HUES48 (cell line): ENCODE data around the gene UPF1.

Experiments used
- H3K27ac ChIP-seq: one replicate; pipeline ENCODE4 v1.7.0; 2013; ENCODE audit warnings: low read depth, low read length, inconsistent platforms
- H3K27me3 ChIP-seq: 2 replicates; pipeline ENCODE4 v1.6.1; 2013; ENCODE audit warnings: mild to moderate bottlenecking, low read length; ENCODE audit not compliant: control insufficient read depth, insufficient read depth
- H3K36me3 ChIP-seq: 2 replicates; pipeline ENCODE4 v1.6.1; 2013; ENCODE audit warnings: low read length; ENCODE audit not compliant: control insufficient read depth, insufficient read depth
- H3K4me1 ChIP-seq: 2 replicates; pipeline ENCODE4 v1.6.1; 2013; ENCODE audit warnings: mild to moderate bottlenecking, low read length; ENCODE audit not compliant: control insufficient read depth, insufficient read depth
- H3K4me3 ChIP-seq: 2 replicates; pipeline ENCODE4 v1.5.1; 2013; ENCODE audit warnings: mild to moderate bottlenecking, low read depth, low read length
- H3K9ac ChIP-seq: 2 replicates; pipeline ENCODE4 v1.6.1; 2013; ENCODE audit warnings: mild to moderate bottlenecking, low read depth, low read length, moderate library complexity
- H3K9me3 ChIP-seq: 2 replicates; pipeline ENCODE4 v1.6.1; 2013; ENCODE audit warnings: low read length; ENCODE audit not compliant: control insufficient read depth, insufficient read depth

Gene UPF1

GRCh38 chr19:18790566-18791314 lies 41.0 kb upstream of the UPF1 start, which contains the start of gene COMP:
TSS of gene COMP (minus strand) at chr19:18791305. CDS start at chr19:18791269, 36 bp downstream.
- H3K4me3 ChIP-seq, result peak within 1 kb of the TSS; percentile 39

GRCh38 chr19:18791315-18791678 lies 40.5 kb upstream of the UPF1 start:
- peaks cover 97% of the 10 kb centered on the region for H3K27me3 ChIP-seq
- H3K9ac ChIP-seq, result no peak overlapping the region
- H3K4me3 ChIP-seq, result no peak overlapping the region; the same call in 1 of the 2 replicates
- no peaks in the 10 kb centered on the region; the same call in 1 of the 2 replicates for H3K4me1 ChIP-seq
- no peaks in the 10 kb centered on the region for H3K9me3 ChIP-seq
- no peaks in the 10 kb centered on the region for H3K36me3 ChIP-seq
- H3K27ac ChIP-seq, result no peak overlapping the region

More at GRCh38 chr19:18790566-18791314, 41.0 kb upstream of the UPF1 start, which contains the start of gene COMP:
- no peaks in the 10 kb centered on the region for H3K36me3 ChIP-seq
- no peak within 1 kb of the TSS for H3K27ac ChIP-seq
- H3K4me1 ChIP-seq, result no peaks in the 10 kb centered on the region; the same call in 1 of the 2 replicates
- peaks cover 98% of the 10 kb centered on the region for H3K27me3 ChIP-seq
- no peak within 1 kb of the TSS for H3K9ac ChIP-seq
- no peaks in the 10 kb centered on the region for H3K9me3 ChIP-seq

GRCh38 chr19:18792661-18793060 lies 39.1 kb upstream of the UPF1 start:
- no peak overlapping the region for H3K27ac ChIP-seq
- no peak overlapping the region for H3K4me3 ChIP-seq
- no peaks in the 10 kb centered on the region for H3K4me1 ChIP-seq
- H3K9ac ChIP-seq, result no peak overlapping the region
- peaks cover 96% of the 10 kb centered on the region for H3K27me3 ChIP-seq
- H3K36me3 ChIP-seq, result no peaks in the 10 kb centered on the region
- H3K9me3 ChIP-seq, result no peaks in the 10 kb centered on the region

GRCh38 chr19:18793144-18794028 lies 38.4 kb upstream of the UPF1 start:
- no peak overlapping the region for H3K4me3 ChIP-seq
- no peak overlapping the region for H3K9ac ChIP-seq
- no peak overlapping the region for H3K27ac ChIP-seq
- no peaks in the 10 kb centered on the region for H3K9me3 ChIP-seq
- peaks cover 96% of the 10 kb centered on the region for H3K27me3 ChIP-seq
- no peaks in the 10 kb centered on the region for H3K36me3 ChIP-seq
- H3K4me1 ChIP-seq, result no peaks in the 10 kb centered on the region

- Histone ChIP-seq H3K36me3 (no peaks in the 10 kb centered on the region), H3K9me3 (no peaks in the 10 kb centered on the region), H3K9ac (no peak overlapping the region), H3K4me3 (no peak overlapping the region), H3K4me1 (no peaks in the 10 kb centered on the region), H3K27me3 (peaks cover 96% of the 10 kb centered on the region), H3K27ac (no peak overlapping the region)
Measured at GRCh38 chr19:18794029-18794313, 37.8 kb upstream of the UPF1 start.

- Histone ChIP-seq H3K36me3 (no peaks in the 10 kb centered on the region), H3K9me3 (no peaks in the 10 kb centered on the region), H3K4me1 (no peaks in the 10 kb centered on the region)
Measured at GRCh38 chr19:18794692-18795091, 37.1 kb upstream of the UPF1 start.

GRCh38 chr19:18795540-18795939 lies 36.2 kb upstream of the UPF1 start:
- H3K9ac ChIP-seq, result no peak overlapping the region
- no peak overlapping the region for H3K4me3 ChIP-seq
- no peaks in the 10 kb centered on the region for H3K9me3 ChIP-seq
- peaks cover 95% of the 10 kb centered on the region for H3K27me3 ChIP-seq
- no peaks in the 10 kb centered on the region for H3K4me1 ChIP-seq
- no peak overlapping the region for H3K27ac ChIP-seq
- H3K36me3 ChIP-seq, result no peaks in the 10 kb centered on the region

More at GRCh38 chr19:18794692-18795091, 37.1 kb upstream of the UPF1 start:
- no peak overlapping the region for H3K27ac ChIP-seq
- H3K4me3 ChIP-seq, result no peak overlapping the region
- H3K27me3 ChIP-seq, result peaks cover 95% of the 10 kb centered on the region
- H3K9ac ChIP-seq, result no peak overlapping the region

- Histone ChIP-seq H3K27me3 (peaks cover 95% of the 10 kb centered on the region), H3K36me3 (no peaks in the 10 kb centered on the region), H3K9ac (no peak overlapping the region), H3K4me1 (no peaks in the 10 kb centered on the region), H3K9me3 (no peaks in the 10 kb centered on the region), H3K27ac (no peak overlapping the region), H3K4me3 (no peak overlapping the region)
Measured at GRCh38 chr19:18796239-18796638, 35.5 kb upstream of the UPF1 start.

- H3K9ac ChIP-seq, result no peak overlapping the region
- H3K36me3 ChIP-seq, result no peaks in the 10 kb centered on the region
- H3K4me3 ChIP-seq, result no peak overlapping the region
- H3K9me3 ChIP-seq, result no peaks in the 10 kb centered on the region
- H3K4me1 ChIP-seq, result no peaks in the 10 kb centered on the region
- H3K27ac ChIP-seq, result no peak overlapping the region
- H3K27me3 ChIP-seq, result peaks cover 72% of the 10 kb centered on the region
Measured at GRCh38 chr19:18798384-18799352, 33.1 kb upstream of the UPF1 start.

GRCh38 chr19:18799389-18799970 lies 32.3 kb upstream of the UPF1 start:
- Histone ChIP-seq H3K9ac (no peak overlapping the region), H3K27ac (no peak overlapping the region), H3K27me3 (peaks cover 66% of the 10 kb centered on the region), H3K4me3 (no peak overlapping the region), H3K9me3 (no peaks in the 10 kb centered on the region), H3K4me1 (no peaks in the 10 kb centered on the region), H3K36me3 (no peaks in the 10 kb centered on the region)
